Measurements from ENCODE around the gene CDK4. TPM values are rescaled to one million over a fixed set of nuclear protein-coding genes. Genes with fewer than 3 reads are reported as not detected.

Gene CDK4
- total RNA-seq, 8 experiments from 2014 or later = 43.4 to 146 (median 95.5) TPM

DNA sequence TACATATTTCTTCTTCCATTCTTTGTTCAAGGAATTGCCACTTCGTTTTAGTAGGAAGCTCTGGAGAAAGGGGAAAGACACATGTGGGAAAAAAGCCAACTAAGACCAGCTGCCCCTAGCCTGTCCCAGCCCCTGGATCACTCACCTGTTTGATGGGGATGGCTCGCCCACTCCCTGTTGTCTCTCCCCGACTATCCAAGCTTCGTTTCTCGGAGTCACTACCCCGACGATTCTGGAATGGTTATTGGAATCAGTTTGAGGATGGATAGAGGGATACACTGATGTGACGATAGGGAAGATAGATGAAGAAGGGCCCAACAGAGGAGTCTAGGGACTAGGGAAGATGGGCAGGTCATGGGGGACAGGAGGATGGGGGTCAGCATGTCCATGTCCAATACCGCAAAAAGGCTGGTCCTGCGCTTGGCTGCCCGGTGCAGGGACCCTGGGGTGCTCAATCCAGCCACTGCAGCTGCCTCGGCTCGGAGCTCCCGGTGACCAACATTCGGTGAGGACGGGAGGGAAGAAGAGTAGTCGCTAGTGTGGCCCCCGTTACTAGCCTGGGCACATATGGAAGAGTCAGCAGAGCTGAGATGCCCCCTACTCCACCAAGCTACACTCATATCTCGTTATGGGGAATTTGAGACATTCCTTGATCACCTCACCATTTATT lies 20.6 kb downstream of the CDK4 start:
- WGBS, 10 experiments = 43 to 100% (median 82%) methylated on average over 1 to 17 of the region's 19 CpGs
- in situ Hi-C loops (cut with MboI; ENCODE audit: low pct_unique_long_range_greater_than_20kb in 2 of 9, low sequenced_read_pairs in 9 of 9, unreplicated experiment in 9 of 9) = no loop called here
- Histone ChIP-seq H3K4me3 (no peak overlapping the region), H3K27ac (no peak overlapping the region), H3K4me1 (replicated peaks in 1 of 2) (peaks cover 15 to 21% of the 10 kb centered on the region in 2 donors)
- no peak for ATAC-seq (replicated peaks in 6 of 8)

DNA sequence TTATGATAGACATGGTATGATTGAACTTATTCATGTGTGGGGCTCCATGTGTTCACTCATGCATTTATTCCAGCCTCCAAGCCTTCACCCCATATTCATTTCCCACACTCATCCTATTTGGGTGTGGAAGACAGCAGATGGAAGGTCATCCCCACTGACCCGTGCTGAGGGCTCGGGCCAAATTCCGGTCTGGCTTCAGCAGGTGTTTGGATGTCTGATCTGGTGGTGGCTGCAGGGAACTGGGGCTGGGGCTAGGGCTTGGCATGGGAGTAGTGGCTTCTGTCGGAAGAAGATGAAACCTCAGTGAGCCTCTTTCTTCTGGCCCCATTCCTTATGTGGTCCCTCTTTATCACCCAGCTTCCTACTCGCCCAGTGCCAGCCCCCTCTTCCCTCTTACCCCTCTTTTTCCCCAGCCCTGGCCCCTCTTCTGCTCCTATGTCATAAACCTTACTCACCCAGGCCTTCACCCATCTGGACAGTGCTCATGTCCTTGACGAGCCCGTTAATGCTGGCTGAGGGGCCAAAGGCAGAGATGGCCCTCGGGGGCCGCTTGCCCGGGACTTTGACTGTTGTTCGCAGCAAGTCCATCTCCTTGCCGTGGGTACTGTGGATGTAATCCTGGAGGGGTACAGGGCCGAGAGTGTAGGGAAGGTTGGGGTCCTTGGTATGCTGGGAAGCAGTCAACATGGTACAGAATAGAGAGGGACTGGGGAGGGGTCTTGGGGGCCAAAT lies 21.6 kb downstream of the CDK4 start:
- peaks cover 9 to 13% of the 10 kb centered on the region in 2 donors for H3K4me1 ChIP-seq (replicated peaks in 1 of 2)
- in situ Hi-C loops (cut with MboI; ENCODE audit: low pct_unique_long_range_greater_than_20kb in 2 of 9, low sequenced_read_pairs in 9 of 9, unreplicated experiment in 9 of 9) = no loop called here
- H3K4me3 ChIP-seq = no peak overlapping the region
- ATAC-seq (replicated peaks in 6 of 8) = no peak
- no peak overlapping the region for H3K27ac ChIP-seq
- WGBS, 10 experiments = 83 to 92% (median 87%) methylated on average over 1 to 3 of the region's 13 CpGs; no CpG with 5 or more reads in 7 of the 10 experiments

DNA sequence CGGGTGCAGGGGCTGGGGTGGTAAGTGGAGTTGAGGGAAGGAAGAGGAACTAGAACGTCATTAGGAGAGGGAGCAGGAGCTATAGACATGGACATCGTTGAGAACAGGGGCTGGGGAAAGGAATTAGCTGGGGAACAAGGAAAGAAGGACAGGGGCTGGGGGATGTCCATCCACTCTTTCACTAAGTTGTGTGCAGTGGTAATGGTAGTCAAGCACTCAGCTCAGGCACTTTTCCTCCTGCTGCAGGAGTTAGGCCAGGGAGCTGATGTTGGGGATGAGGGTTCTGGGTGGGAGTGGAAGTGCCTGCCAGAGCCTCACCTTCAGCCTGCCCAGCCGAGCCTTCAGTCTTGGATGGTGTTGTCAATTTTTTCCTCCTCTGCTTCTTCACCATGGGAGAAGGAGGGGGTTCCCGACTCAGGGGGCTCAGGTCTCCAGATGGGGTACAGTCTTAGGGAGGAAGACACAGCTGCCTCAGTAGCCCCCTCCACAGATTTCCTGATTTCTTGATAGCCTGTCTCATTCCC lies 22.7 kb downstream of the CDK4 start:
- no peak for ATAC-seq (replicated peaks in 6 of 8)
- 25 to 93% (median 50%) methylated on average over 1 to 2 of the region's 5 CpGs; no CpG with 5 or more reads in 4 of the 10 experiments for WGBS, 10 experiments
- Histone ChIP-seq H3K4me3 (no peak overlapping the region), H3K27ac (no peak overlapping the region), H3K4me1 (replicated peaks in 1 of 2) (peaks cover 0 to 6% of the 10 kb centered on the region in 2 donors)
- in situ Hi-C loops (cut with MboI; ENCODE audit: low pct_unique_long_range_greater_than_20kb in 2 of 9, low sequenced_read_pairs in 9 of 9, unreplicated experiment in 9 of 9) = no loop called here

DNA sequence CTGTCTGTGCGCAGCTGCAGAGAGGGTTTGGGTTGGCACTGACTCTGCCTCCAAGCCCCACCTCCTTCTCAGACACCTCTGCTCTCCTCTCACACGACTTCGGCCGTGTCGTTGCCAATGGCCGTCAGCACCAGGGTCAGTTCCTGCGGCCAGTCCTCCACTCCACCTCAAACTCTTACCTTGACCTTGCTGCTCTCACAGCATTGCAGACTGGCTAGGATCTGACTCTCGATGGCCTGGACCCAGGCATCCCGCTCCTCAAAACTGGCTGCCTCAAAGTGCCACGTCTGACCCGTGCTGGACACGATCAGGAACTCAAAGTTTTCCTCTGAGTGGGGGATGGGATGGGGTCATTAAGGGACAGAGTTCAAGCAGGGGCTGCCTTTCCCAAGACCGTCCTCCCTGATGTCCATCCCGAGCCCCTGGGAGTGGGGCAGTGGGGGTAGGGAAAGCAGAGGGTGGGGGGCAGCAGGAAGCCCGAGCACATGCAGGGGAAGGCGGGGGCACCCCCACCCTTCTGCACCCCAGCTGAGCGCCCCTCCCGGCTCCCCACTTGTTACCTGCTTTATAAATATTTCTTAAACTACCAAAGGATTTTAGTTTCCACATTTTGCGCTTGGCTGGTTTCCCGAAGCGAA lies 24.2 kb downstream of the CDK4 start:
- peaks cover 0 to 6% of the 10 kb centered on the region in 2 donors for H3K4me1 ChIP-seq (replicated peaks in 1 of 2)
- ATAC-seq (replicated peaks in 6 of 8) = no peak
- 12 to 100% (median 81%) methylated on average over 1 to 10 of the region's 21 CpGs; no CpG with 5 or more reads in 1 of the 10 experiments for WGBS, 10 experiments
- H3K4me3 ChIP-seq = peak overlapping the region in 1 of 5 donors; percentile 49
- no peak overlapping the region for H3K27ac ChIP-seq
- in situ Hi-C loops (cut with MboI; ENCODE audit: low pct_unique_long_range_greater_than_20kb in 2 of 9, low sequenced_read_pairs in 9 of 9, unreplicated experiment in 9 of 9) = no loop called here

DNA sequence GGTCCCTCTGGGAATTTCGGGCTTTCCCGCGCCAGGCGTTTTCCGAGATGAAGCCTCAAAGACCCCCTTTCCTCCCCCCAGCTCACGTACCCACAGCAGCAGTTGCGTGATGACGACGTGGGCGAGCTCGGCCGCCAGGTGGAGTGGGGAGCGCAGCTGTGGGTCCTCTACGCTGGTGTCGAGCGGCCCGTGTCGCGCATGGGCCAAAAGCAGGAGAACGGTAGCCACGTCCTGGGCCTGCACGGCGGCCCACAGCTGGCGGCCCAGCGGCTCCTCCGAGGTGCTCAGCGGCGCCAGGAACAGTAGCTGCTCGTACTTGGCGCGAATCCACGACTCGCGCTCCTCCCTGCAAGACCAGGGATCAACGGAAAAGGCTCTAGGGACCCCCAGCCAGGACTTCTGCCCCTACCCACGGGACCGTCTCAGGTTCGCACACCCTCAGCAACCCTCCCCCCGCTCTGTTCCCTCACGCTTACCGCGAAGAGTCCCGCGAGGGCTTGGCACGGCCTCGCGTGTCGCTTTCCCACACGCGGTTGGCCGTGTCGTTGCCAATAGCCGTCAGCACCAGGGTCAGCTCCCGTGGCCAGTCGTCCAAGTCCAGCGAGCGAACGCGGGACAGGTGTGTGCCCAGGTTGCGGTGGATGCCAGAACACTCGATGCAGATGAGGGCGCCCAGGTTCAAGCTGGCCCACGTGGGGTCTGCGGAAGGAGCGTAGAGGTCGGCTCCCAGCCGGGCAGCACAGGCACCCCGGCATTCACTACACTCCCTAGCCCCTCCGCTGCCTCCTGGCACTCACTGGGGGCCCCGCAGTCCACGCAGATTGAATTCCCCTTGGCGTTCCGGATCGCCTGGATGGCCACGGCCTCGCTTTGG lies 25.0 kb downstream of the CDK4 start:
- in situ Hi-C loops (cut with MboI; ENCODE audit: low pct_unique_long_range_greater_than_20kb in 2 of 9, low sequenced_read_pairs in 9 of 9, unreplicated experiment in 9 of 9) = no loop called here
- Histone ChIP-seq H3K4me1 (replicated peaks in 1 of 2) (peaks cover 0 to 6% of the 10 kb centered on the region in 2 donors), H3K4me3 (peak overlapping the region; percentile 32 to 52 (median 47)), H3K27ac (peak overlapping the region; percentile 61 to 79)
- peak; percentile 18 to 73 (median 62) for ATAC-seq (replicated peaks in 6 of 8)
- WGBS, 10 experiments = 10 to 72% (median 32%) methylated on average over 3 to 41 of the region's 76 CpGs; no CpG with 5 or more reads in 3 of the 10 experiments

DNA sequence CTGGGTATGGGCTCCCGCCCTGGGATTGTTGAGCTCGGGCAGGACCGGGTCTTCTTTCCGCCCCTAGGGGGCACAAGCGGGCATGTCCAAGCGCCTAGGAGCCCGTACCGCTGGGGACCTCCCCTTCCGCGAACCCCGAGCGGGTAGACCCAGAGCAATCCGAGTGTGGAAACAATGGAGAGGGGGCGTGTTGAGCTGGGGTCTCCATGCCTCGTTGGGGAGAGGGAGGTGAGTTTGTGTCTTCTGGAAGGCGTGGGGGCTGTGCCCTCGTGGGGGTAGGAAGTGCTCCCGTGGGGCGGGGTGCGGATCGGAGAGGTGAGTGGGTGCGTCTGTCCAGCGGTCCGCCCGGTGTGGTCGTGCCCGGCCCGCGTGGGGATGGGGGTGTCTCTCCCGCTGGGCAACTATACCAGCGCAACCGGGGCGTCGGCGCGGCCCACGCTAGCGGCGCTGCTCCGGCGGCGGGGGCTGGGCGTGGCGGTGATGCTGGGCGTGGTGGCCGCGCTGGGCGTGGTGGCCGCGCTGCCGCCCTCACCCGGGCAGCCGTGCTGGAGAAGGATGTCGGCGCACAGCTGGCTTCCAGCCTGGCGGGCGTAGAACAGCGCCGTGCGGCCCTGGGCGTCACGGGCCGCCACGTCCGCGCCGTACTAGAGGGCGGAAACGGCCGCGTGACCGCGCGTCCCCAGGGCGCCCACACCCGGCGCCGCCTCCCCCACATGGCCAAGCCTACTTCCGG lies 25.8 kb downstream of the CDK4 start:
- in situ Hi-C loops (cut with MboI; ENCODE audit: low pct_unique_long_range_greater_than_20kb in 2 of 9, low sequenced_read_pairs in 9 of 9, unreplicated experiment in 9 of 9) = no loop called here
- Histone ChIP-seq H3K4me3 (peak overlapping the region; percentile 32 to 52 (median 47)), H3K27ac (peak overlapping the region; percentile 61 to 79), H3K4me1 (replicated peaks in 1 of 2) (peaks cover 0 to 6% of the 10 kb centered on the region in 2 donors)
- 0 to 23% (median 8%) methylated on average over 1 to 6 of the region's 79 CpGs; no CpG with 5 or more reads in 7 of the 10 experiments for WGBS, 10 experiments
- peak; percentile 82 to 91 (median 86) for ATAC-seq (replicated peaks in 6 of 8)

DNA sequence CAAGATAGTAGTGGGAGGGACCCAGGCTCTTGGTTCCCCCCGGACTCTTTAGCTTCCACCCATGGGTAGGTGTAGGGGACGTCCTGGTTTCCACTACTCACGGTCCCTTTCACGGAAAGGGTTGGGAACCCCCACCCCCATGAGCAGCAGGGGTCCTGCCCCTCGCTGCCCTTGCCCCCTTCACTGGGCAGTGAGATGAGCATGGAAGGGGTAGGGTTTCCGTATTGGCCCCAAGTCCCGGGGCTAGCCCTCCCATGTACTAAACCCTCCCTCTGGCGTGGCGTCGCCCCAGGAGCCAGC lies 26.3 kb downstream of the CDK4 start:
- H3K4me1 ChIP-seq (replicated peaks in 1 of 2) = peaks cover 0 to 6% of the 10 kb centered on the region in 2 donors
- in situ Hi-C loops (cut with MboI; ENCODE audit: low pct_unique_long_range_greater_than_20kb in 2 of 9, low sequenced_read_pairs in 9 of 9, unreplicated experiment in 9 of 9) = no loop called here
- peak overlapping the region; percentile 32 to 52 (median 47) for H3K4me3 ChIP-seq
- peak in 3 of 8 experiments; percentile 0 to 1 (median 1) for ATAC-seq (replicated peaks in 6 of 8)
- 0% methylated on average over 2 of the region's 10 CpGs; no CpG with 5 or more reads in 9 of the 10 experiments for WGBS, 10 experiments
- H3K27ac ChIP-seq = peak overlapping the region; percentile 61 to 79

DNA sequence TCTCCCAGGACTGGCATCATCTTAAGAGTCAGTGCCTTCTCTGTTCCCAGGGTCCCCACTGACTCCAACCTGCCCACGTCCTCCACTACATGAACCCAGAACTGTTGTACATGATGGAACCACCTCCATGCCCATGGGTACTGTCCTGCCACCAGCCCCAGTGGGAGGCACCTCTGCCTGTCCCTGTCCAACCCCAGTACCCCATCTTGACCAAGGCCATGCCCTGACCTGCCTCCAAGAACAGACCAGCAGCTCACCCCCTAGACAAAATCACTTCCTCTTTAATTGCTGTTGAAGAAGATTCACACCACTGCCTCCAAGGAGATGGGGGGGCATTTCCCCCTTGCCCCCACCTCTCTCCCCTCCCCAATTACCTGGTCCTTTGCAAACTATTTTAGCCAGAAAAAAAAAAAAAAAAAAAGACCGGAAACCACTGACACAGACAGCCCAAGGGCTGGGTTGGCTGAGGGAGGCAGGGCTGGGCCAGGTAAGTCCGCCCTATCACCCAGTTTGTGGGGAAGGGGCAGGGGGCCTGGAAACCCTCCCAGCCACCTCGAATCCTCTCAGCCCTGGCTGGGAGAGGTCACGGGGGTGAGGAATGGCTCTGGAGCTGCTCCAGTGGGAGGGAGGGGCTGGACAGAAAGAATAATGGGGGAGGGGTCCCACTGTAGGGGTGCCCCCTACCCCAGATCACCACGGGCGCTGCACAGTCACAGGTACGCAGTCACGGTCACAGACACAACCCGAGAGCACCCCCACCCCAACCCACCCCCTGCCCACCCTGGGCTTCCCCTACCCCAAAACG lies 27.0 kb downstream of the CDK4 start:
- WGBS, 10 experiments = 0 to 50% (median 0%) methylated on average over 1 to 3 of the region's 11 CpGs; no CpG with 5 or more reads in 7 of the 10 experiments
- ATAC-seq (replicated peaks in 6 of 8) = no peak
- H3K4me1 ChIP-seq (replicated peaks in 1 of 2) = peaks cover 0 to 6% of the 10 kb centered on the region in 2 donors
- in situ Hi-C loops (cut with MboI; ENCODE audit: low pct_unique_long_range_greater_than_20kb in 2 of 9, low sequenced_read_pairs in 9 of 9, unreplicated experiment in 9 of 9) = no loop called here
- no peak overlapping the region for H3K4me3 ChIP-seq
- H3K27ac ChIP-seq = no peak overlapping the region

DNA sequence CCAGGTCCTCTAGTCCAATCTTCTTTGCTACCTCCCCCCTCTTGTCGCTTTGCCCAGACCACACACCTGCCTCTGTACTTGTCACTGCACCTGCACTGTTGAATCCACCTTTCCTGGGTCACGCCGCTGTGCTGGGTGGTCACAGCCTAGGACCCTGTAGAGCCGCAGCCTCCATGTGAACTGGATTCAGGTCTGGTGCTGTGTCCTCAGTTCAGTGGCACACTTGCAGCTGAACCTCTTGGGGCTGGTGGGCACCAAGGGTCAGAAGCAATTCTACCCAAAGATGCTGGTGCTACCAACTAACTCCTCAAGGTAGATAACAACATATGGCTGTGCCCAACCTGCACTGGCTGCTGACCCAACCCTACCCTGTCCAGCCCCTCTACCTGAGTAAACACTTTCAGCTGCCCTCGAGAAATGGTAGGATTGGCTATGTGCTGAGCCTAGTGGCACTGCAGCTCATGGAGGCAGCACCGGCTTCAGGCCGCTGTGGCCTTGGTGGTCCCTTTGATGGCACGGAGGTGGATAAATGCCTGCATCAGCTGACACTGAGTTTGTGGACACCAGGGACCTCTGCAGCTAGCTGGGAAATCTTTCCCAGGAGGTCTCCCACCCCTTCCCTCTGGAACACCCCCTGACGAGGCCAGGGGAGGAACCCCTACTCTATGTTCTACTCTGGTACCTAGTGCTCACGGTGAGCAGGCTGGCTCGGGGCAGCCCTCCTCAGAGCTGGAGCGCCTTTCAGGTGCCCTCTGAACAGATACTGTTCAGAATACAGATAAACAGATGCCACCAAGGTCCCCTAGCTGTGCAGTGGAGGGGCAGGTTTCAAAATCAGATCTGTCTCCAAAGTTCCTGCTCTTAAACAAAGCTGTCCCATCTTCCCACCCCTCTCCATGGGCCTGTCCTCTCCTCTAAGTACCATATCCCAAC lies 27.8 kb downstream of the CDK4 start:
- Histone ChIP-seq H3K27ac (no peak overlapping the region), H3K4me1 (replicated peaks in 1 of 2) (peaks cover 0 to 6% of the 10 kb centered on the region in 2 donors), H3K4me3 (no peak overlapping the region)
- ATAC-seq (replicated peaks in 6 of 8) = no peak
- 20 to 100% (median 84%) methylated on average over 1 to 4 of the region's 12 CpGs; no CpG with 5 or more reads in 1 of the 10 experiments for WGBS, 10 experiments
- in situ Hi-C loops (cut with MboI; ENCODE audit: low pct_unique_long_range_greater_than_20kb in 2 of 9, low sequenced_read_pairs in 9 of 9, unreplicated experiment in 9 of 9) = no loop called here

DNA sequence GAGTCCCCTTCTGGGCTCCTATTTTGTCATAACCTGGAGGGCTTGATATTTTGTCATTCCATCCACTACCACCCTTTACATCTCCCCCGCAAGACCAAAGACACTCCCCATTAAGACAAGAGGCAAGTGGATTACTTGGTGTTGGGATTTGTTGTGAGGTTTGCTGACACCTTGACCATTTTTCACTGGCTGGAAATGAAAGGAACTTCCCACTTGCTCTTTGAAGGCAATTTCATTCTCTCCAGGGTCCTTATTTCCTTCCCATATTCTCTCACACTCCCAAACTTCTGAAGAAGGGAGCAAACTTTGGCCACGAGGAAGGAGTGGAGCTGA lies 28.5 kb downstream of the CDK4 start:
- Histone ChIP-seq H3K27ac (no peak overlapping the region), H3K4me1 (replicated peaks in 1 of 2) (peaks cover 0 to 6% of the 10 kb centered on the region in 2 donors), H3K4me3 (no peak overlapping the region)
- 60 to 86% (median 80%) methylated on average over 1 to 2 of the region's 2 CpGs; no CpG with 5 or more reads in 5 of the 10 experiments for WGBS, 10 experiments
- no peak for ATAC-seq (replicated peaks in 6 of 8)
- in situ Hi-C loops (cut with MboI; ENCODE audit: low pct_unique_long_range_greater_than_20kb in 2 of 9, low sequenced_read_pairs in 9 of 9, unreplicated experiment in 9 of 9) = no loop called here
